Common myeloid progenitor, CD34-positive (primary cell): ENCODE measurements around the gene ST14.

ENCODE experiments used
- CTCF ChIA-PET: fragments of 350-600 bp; sonication (Branson Sonifier 250); formaldehyde crosslinking; loops from one replicate; lab custom pipeline; 2021; ENCODE audit warnings: antibody characterized with exemption; lab: Charles Lee
- POLR2A ChIA-PET: fragments of 350-600 bp; sonication (Branson Sonifier 250); formaldehyde crosslinking; loops from one replicate; lab custom pipeline; 2021; ENCODE audit warnings: antibody characterized with exemption; lab: Charles Lee
- DNase-seq, 3 donors: peaks; one replicate each; pipeline versions ENCODE4 v3.0.0 to v3.0.0-alpha.2; 2013
- H3K27ac ChIP-seq, 2 experiments: 1 replicate in 1 of 2; 2 replicates in 1 of 2; pipeline ENCODE4 v1.7.0; 2013; ENCODE audit warnings: inconsistent platforms in 2 of 2, low read length in 2 of 2, mild to moderate bottlenecking in 2 of 2, low read depth in 1 of 2, moderate library complexity in 1 of 2; ENCODE audit not compliant: severe bottlenecking in 2 of 2, insufficient read depth in 1 of 2, poor library complexity in 1 of 2
- H3K27me3 ChIP-seq, 5 experiments: replicated peaks in 2 of 5; 1 replicate in 3 of 5; 2 replicates in 2 of 5; pipeline versions ENCODE4 v1.6.1 to v1.7.0; 2013; ENCODE audit warnings: low read length in 4 of 5, mild to moderate bottlenecking in 2 of 5, moderate library complexity in 2 of 5, inconsistent platforms in 1 of 5; ENCODE audit not compliant: insufficient read depth in 5 of 5, control insufficient read depth in 4 of 5
- H3K36me3 ChIP-seq, 4 experiments: 1 replicate in 2 of 4; 2 replicates in 2 of 4; pipeline versions ENCODE4 v1.6.1 to v1.7.0; 2013; ENCODE audit warnings: low read length in 3 of 4, control low read depth in 1 of 4, mild to moderate bottlenecking in 1 of 4; ENCODE audit not compliant: control insufficient read depth in 4 of 4, insufficient read depth in 4 of 4
- H3K4me1 ChIP-seq, 4 experiments: 1 replicate in 3 of 4; 2 replicates in 1 of 4; pipeline versions ENCODE4 v1.6.1 to v1.7.1; 2013; ENCODE audit warnings: low read length in 3 of 4, mild to moderate bottlenecking in 3 of 4, control low read depth in 1 of 4, inconsistent platforms in 1 of 4, moderate library complexity in 1 of 4; ENCODE audit not compliant: control insufficient read depth in 4 of 4, insufficient read depth in 4 of 4; ENCODE audit errors: control extremely low read depth in 1 of 4
- H3K4me3 ChIP-seq, 7 experiments: 1 replicate in 4 of 7; 2 replicates in 3 of 7; pipeline versions ENCODE4 v1.5.1 to v1.7.0; 2013; ENCODE audit warnings: mild to moderate bottlenecking in 7 of 7, low read length in 6 of 7, moderate library complexity in 6 of 7, inconsistent platforms in 2 of 7, low read depth in 2 of 7, control low read depth in 1 of 7; ENCODE audit not compliant: insufficient read depth in 4 of 7, control insufficient read depth in 1 of 7; ENCODE audit errors: extremely low read depth in 1 of 7
- H3K9me3 ChIP-seq, 5 experiments: 1 replicate in 4 of 5; 2 replicates in 1 of 5; pipeline versions ENCODE4 v1.6.1 to v1.7.1; 2013; ENCODE audit warnings: low read length in 4 of 5, mild to moderate bottlenecking in 2 of 5, inconsistent platforms in 1 of 5, low read depth in 1 of 5, moderate library complexity in 1 of 5; ENCODE audit not compliant: control insufficient read depth in 4 of 5, insufficient read depth in 2 of 5; ENCODE audit errors: control extremely low read depth in 1 of 5
- WGBS: methylation state at CpG from one replicate; pipeline ENCODE4 v1.1.5; 2013; ENCODE audit not compliant: insufficient coverage; 5-methylcytosine and 5-hydroxymethylcytosine counted together

Gene ST14

DNA sequence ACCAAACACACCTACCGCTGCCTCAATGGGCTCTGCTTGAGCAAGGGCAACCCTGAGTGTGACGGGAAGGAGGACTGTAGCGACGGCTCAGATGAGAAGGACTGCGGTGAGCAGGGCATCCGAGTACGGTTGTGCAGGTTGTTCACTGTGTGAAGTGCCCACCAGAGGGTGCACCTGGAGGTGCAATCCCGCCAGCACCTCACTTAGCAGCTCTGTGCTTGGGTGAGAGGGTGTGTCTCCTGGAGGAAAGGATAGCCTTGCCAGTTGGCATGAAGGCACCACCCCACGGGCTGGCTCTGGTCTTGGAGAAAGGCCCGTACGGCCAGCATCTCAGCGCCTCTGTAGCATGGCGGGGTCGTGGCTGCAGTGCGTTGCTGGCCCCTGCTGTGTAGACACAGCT is 39.4 kb downstream of the ST14 start:
- CTCF ChIA-PET: no interaction called here

GRCh38 chr11:130199792-130200191 is 40.2 kb downstream of the ST14 start:
- DNase-seq: no peak
- CTCF ChIA-PET: no interaction called here
- POLR2A ChIA-PET: no interaction called here
- Histone ChIP-seq H3K4me3 (no peak overlapping the region), H3K36me3 (no peaks in the 10 kb centered on the region), H3K9me3 (peaks cover 0 to 4% (median 0%) of the 10 kb centered on the region in 5 experiments), H3K4me1 (no peaks in the 10 kb centered on the region), H3K27me3 (no peaks in the 10 kb centered on the region), H3K27ac (no peak overlapping the region)
- WGBS: 97% methylated on average over 12 of the region's 12 CpGs

More for the DNA sequence above, 39.4 kb downstream of the ST14 start:
- Histone ChIP-seq H3K27ac (no peak overlapping the region), H3K4me1 (no peaks in the 10 kb centered on the region), H3K4me3 (no peak overlapping the region), H3K36me3 (no peaks in the 10 kb centered on the region), H3K9me3 (peaks cover 0 to 4% (median 0%) of the 10 kb centered on the region in 5 experiments), H3K27me3 (no peaks in the 10 kb centered on the region)
- 97% methylated on average over 13 of the region's 15 CpGs for WGBS
- DNase-seq: no peak
- POLR2A ChIA-PET: no interaction called here

GRCh38 chr11:130201026-130201425 is 41.4 kb downstream of the ST14 start:
- Histone ChIP-seq H3K27ac (no peak overlapping the region), H3K4me1 (no peaks in the 10 kb centered on the region), H3K4me3 (no peak overlapping the region), H3K27me3 (no peaks in the 10 kb centered on the region), H3K36me3 (no peaks in the 10 kb centered on the region), H3K9me3 (peaks cover 0 to 4% (median 0%) of the 10 kb centered on the region in 5 experiments)
- CTCF ChIA-PET: interaction anchor here (1.1 kb wide), 1 partner anchor 10 kb away, joined by 4 read pairs; no protein-coding TSS in a partner anchor
- no peak for DNase-seq
- WGBS: 92% methylated on average over 6 of the region's 7 CpGs
- POLR2A ChIA-PET: no interaction called here

DNA sequence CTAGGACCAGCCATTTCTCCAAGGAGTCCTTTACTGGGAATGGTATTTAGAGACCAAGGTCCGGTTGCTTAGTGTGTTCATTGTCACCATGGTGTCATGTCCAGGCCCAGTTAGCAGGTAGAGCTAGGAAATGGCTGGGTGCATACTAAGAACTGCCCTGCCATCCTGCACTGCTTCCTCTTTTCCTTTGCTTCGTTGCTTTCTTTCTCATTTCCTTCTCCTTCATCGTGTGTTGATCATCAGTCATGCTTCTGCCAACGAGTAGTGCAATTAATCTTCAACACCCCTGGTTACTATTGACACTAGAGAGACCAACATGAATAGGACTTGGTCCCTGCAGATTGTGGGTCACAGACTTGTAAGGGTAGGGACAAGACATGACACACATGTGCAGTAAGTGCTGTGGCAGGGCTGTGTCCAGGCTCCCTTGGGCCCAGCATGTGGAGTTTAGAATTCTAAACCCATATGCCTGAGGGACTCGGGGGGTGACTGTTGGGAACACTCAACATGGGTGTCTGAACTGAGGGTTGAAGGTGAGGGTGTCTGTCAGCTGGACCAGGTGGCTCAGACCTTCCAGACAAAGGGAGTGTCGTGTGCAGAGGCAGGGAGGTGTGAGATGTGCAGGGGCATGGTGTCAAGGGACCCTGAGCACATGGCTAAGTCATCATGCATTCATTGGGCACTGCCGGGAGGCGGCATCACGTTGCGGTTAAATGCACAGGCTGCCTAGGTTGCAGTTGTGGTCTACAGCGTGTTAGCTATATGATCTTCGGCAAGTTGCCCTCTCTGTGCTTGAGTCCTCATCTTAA is 42.6 kb downstream of the ST14 start:
- WGBS: 73% methylated on average over 12 of the region's 12 CpGs
- no peaks in the 10 kb centered on the region for H3K36me3 ChIP-seq
- no peaks in the 10 kb centered on the region for H3K27me3 ChIP-seq
- DNase-seq: no peak
- CTCF ChIA-PET: interaction anchor here (2.2 kb wide), 1 partner anchor 11 kb away, joined by 8 read pairs; no protein-coding TSS in a partner anchor
- H3K4me3 ChIP-seq: no peak overlapping the region
- POLR2A ChIA-PET: no interaction called here
- no peaks in the 10 kb centered on the region for H3K4me1 ChIP-seq
- H3K27ac ChIP-seq: no peak overlapping the region
- H3K9me3 ChIP-seq: peaks cover 0 to 4% (median 0%) of the 10 kb centered on the region in 5 experiments

DNA sequence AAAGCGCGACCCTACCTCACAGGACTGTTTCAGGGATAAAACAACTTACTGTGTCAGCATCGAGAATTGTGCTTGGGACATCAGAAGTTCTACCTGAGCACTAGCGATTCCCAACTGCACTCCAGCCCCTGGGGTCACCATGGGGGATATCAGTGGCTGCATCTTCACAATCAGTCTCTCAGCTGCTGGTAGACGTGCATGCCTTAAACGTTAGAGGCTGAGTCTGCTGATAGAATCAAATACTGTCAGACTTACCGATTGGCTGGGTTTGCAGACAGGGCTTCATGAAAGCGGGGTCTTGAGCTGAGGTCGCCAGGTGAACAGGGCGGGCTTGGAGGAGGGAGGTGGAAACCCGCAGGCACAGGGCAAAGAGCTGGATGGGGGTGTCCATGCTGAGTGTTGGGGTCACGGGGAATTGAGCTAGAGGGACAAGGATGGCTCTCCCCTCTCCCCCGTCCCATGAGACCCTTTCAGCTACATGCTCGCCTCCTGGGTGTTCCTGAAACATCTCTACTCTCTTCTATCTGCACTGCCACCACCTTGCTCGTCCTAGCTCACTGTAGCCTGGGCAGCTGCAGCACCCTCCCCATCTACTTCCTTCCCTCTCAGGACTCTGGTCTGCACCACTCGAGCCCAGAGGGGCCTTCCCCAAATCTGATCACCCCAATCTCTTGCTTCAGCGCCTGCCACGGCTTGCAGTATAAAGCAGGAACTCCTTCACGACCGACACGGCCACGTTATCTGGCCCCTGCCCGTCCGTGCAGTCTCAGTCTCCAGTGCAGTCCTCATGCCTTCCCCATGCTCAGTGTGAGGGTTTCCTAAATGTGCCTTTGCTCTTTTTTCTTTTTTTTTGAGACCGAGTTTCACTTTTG is 43.5 kb downstream of the ST14 start:
- ChIA-PET POLR2A (no interaction called here), CTCF (interaction anchor here (0.6 to 2.2 kb wide), 3 partner anchors 10 to 659 kb away, joined by 3 to 8 read pairs (median 4); no protein-coding TSS in a partner anchor)
- H3K9me3 ChIP-seq: peaks cover 0 to 4% (median 0%) of the 10 kb centered on the region in 5 experiments
- no peak for DNase-seq
- no peaks in the 10 kb centered on the region for H3K36me3 ChIP-seq
- WGBS: 79% methylated on average over 22 of the region's 25 CpGs
- H3K4me3 ChIP-seq: no peak overlapping the region
- no peak overlapping the region for H3K27ac ChIP-seq
- no peaks in the 10 kb centered on the region for H3K27me3 ChIP-seq
- no peaks in the 10 kb centered on the region for H3K4me1 ChIP-seq

DNA sequence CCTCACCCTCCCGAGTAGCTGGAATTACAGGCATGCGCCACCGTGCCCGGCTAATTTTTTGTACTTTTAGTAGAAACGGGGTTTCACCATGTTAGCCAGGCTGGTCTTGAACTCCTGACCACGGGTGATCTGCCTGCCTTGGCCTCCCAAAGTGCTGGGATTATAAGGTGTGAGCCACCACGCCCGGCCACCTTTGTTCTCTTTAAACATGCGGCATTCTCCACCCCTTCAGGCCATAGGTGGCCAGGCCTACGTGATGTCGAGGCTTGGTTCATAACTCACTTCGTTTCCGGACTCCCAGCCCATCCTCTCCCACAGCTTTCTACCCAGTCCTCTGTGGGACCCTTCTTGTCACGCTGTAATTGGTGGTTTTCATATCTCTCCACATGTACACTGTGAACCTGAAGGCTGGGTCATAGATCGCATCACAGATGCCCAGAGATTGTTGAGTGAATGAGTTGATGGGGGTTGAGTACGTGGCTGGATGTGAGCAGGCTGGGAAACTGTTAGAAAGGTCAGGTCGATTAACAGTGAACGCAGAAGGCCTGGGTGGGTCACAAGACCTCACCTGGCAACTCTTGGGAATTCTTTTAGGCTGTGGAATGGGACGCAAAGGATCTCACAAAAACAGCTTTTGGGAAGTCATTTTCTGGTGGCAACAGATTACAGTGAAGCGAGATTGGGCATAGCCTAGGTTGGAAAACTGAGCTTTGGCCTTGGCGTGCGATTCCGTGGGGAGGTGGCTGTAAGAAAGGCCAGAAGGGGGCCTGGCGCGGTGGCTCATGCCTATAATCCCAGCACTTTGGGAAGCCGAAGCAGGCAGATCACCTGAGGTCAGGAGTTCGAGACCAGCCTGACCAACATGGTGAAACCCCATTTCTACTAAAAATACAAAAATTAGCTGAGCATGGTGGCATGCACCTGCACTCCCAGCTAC is 44.5 kb downstream of the ST14 start:
- H3K9me3 ChIP-seq: peaks cover 0 to 4% (median 0%) of the 10 kb centered on the region in 5 experiments
- no peak overlapping the region for H3K27ac ChIP-seq
- H3K4me3 ChIP-seq: no peak overlapping the region
- no peaks in the 10 kb centered on the region for H3K4me1 ChIP-seq
- H3K27me3 ChIP-seq: no peaks in the 10 kb centered on the region
- CTCF ChIA-PET: interaction anchor here (1.3 to 2.2 kb wide), 2 partner anchors 9 to 12 kb away, joined by 4 to 8 read pairs; no protein-coding TSS in a partner anchor
- no peak for DNase-seq
- 97% methylated on average over 19 of the region's 27 CpGs for WGBS
- POLR2A ChIA-PET: no interaction called here
- no peaks in the 10 kb centered on the region for H3K36me3 ChIP-seq
